Choroid plexus epithelial cell (primary cell): ENCODE measurements around the gene ERVK3-1.
A peak's percentile ranks its signal among the peaks of the same experiment; 100 is the strongest.
"Not testable (repeated sequence)": the region's sequence is repeated elsewhere in the genome, so short reads cannot be mapped to it uniquely, and the experiment has no call there.

Experiments used
- DNase-seq: peaks from one replicate; pipeline ENCODE4 v3.0.0-alpha.2; 2010; ENCODE audit warnings: low read depth
- H3K4me3 ChIP-seq: 2 replicates; pipeline ENCODE4 v1.5.1; 2011; ENCODE audit warnings: low read depth, mild to moderate bottlenecking, control low read depth, low read length, moderate library complexity
- CTCF ChIP-seq: conservative IDR thresholded peaks from 2 replicates; pipeline ENCODE4 v1.5.1; 2011; ENCODE audit warnings: low read depth, mild to moderate bottlenecking, control low read depth, inconsistent platforms, low read length, moderate library complexity

The ERVK3-1 gene

GRCh38 chr19:58338825-58339558 lies 33.8 kb downstream of the ERVK3-1 start:
- no peak overlapping the region for H3K4me3 ChIP-seq
- no peak for TF ChIP-seq CTCF
- no peak for DNase-seq

- no peak for TF ChIP-seq CTCF
- DNase-seq: no peak
- H3K4me3 ChIP-seq: no peak overlapping the region
Observed at GRCh38 chr19:58345558-58345957, 40.4 kb downstream of the ERVK3-1 start.

- peak overlapping the region; percentile 87 for H3K4me3 ChIP-seq
- DNase-seq: peak; percentile 67
- TF ChIP-seq CTCF: no peak
Observed at GRCh38 chr19:58346961-58347929, 42.1 kb downstream of the ERVK3-1 start.

GRCh38 chr19:58348080-58348479 lies 42.9 kb downstream of the ERVK3-1 start:
- peak overlapping the region; percentile 87 for H3K4me3 ChIP-seq
- DNase-seq: not testable (repeated sequence)

- DNase-seq: no peak
- no peak overlapping the region for H3K4me3 ChIP-seq
- no peak for TF ChIP-seq CTCF
Observed at GRCh38 chr19:58349590-58349989, 44.4 kb downstream of the ERVK3-1 start.

GRCh38 chr19:58350001-58350861 lies 45.1 kb downstream of the ERVK3-1 start:
- peak; percentile 27 for DNase-seq
- H3K4me3 ChIP-seq: peak overlapping the region; percentile 32
- TF ChIP-seq CTCF: no peak
